Measurements from ENCODE around the gene FAR2.
A peak's percentile ranks its signal among the peaks of the same experiment; 100 is the strongest.

The FAR2 gene

GRCh38 chr12:29301114-29301513, 152.0 kb downstream of the FAR2 start:
- no peak overlapping the region for H3K27ac ChIP-seq
- no peak for TF ChIP-seq CTCF (conservative IDR thresholded peaks at IDR 0.05)
- no peak for TF ChIP-seq ZFX (IDR thresholded peaks at IDR 0.05)

GRCh38 chr12:29304388-29304787, 155.3 kb downstream of the FAR2 start:
- TF ChIP-seq ZFX (IDR thresholded peaks at IDR 0.05) (no peak), CTCF (conservative IDR thresholded peaks at IDR 0.05) (no peak)
- H3K27ac ChIP-seq: no peak overlapping the region

GRCh38 chr12:29306266-29306665, 157.2 kb downstream of the FAR2 start:
- H3K27ac ChIP-seq: no peak overlapping the region
- TF ChIP-seq ZFX (IDR thresholded peaks at IDR 0.05) (no peak), CTCF (conservative IDR thresholded peaks at IDR 0.05) (no peak)

GRCh38 chr12:29306682-29307081, 157.6 kb downstream of the FAR2 start:
- TF ChIP-seq ZFX (IDR thresholded peaks at IDR 0.05) (no peak), CTCF (conservative IDR thresholded peaks at IDR 0.05) (no peak)
- H3K27ac ChIP-seq: no peak overlapping the region

- TF ChIP-seq CTCF (conservative IDR thresholded peaks at IDR 0.05) (peak; percentile 68), ZFX (IDR thresholded peaks at IDR 0.05) (no peak)
- H3K27ac ChIP-seq: no peak overlapping the region
These were observed 160.3 kb downstream of the FAR2 start for GRCh38 chr12:29309320-29309902.

GRCh38 chr12:29310899-29311298, 161.8 kb downstream of the FAR2 start:
- no peak overlapping the region for H3K27ac ChIP-seq
- TF ChIP-seq ZFX (IDR thresholded peaks at IDR 0.05) (no peak), CTCF (conservative IDR thresholded peaks at IDR 0.05) (no peak)

GRCh38 chr12:29314416-29314815, 165.3 kb downstream of the FAR2 start:
- TF ChIP-seq CTCF (conservative IDR thresholded peaks at IDR 0.05) (no peak), ZFX (IDR thresholded peaks at IDR 0.05) (no peak)
- no peak overlapping the region for H3K27ac ChIP-seq
